ENCODE results near the gene TXNRD2. TPM values are rescaled to one million over a fixed set of nuclear protein-coding genes. Genes with fewer than 3 reads are reported as not detected.

The TXNRD2 gene
- total and polyA plus RNA-seq, 2 experiments from 2014 or later, result 11.2 to 12.4 TPM

GRCh38 chr22:19841641-19842392 lies 99.8 kb downstream of the TXNRD2 start:
- H3K4me3 ChIP-seq, result no peak overlapping the region
- Mint-ChIP-seq H3K4me3 (no peak overlapping the region), H3K27ac (no peak overlapping the region), H3K4me1 (peaks cover 13% of the 10 kb centered on the region; the same call in 2 of the 3 replicates), H3K36me3 (ENCODE audit: low read depth) (no peaks in the 10 kb centered on the region), H3K27me3 (ENCODE audit: insufficient read depth, low read depth, poor library complexity) (peaks cover 14% of the 10 kb centered on the region), H3K9me3 (no peaks in the 10 kb centered on the region)
- no peaks in the 10 kb centered on the region for H3K4me1 ChIP-seq (ENCODE audit: insufficient read depth)
- no peaks in the 10 kb centered on the region for H3K79me2 ChIP-seq (replicated peaks; ENCODE audit: insufficient read depth)
- ATAC-seq (no peak), DNase-seq (ENCODE audit: low spot score) (no peak)
- no peak overlapping the region for H3K27ac ChIP-seq (ENCODE audit: low read depth)
- TF ChIP-seq ZNF462 (CRISPR knock-in tag; IDR thresholded peaks at IDR 0.05) (no peak), REST (IDR thresholded peaks at IDR 0.05; ENCODE audit: unreplicated experiment) (no peak), CREB1 (CRISPR knock-in tag; IDR thresholded peaks at IDR 0.05; ENCODE audit: low read depth) (no peak), ZNF114 (CRISPR knock-in tag; IDR thresholded peaks at IDR 0.05) (no peak), ZNF331 (CRISPR knock-in tag; IDR thresholded peaks at IDR 0.05; ENCODE audit: low read depth) (no peak), EZH2phosphoT487 (IDR thresholded peaks at IDR 0.05; ENCODE audit: unreplicated experiment) (no peak), CTCF (conservative IDR thresholded peaks at IDR 0.05; ENCODE audit: low read depth in 2 of 2) (no peak), NANOG (IDR thresholded peaks at IDR 0.05; ENCODE audit: borderline replicate concordance) (no peak), POLR2AphosphoS5 (IDR thresholded peaks at IDR 0.05; ENCODE audit: low read depth) (no peak), STAT1 (IDR thresholded peaks at IDR 0.05; ENCODE audit: unreplicated experiment) (no peak), EZH2 (IDR thresholded peaks at IDR 0.05; ENCODE audit: low read depth, unreplicated experiment) (no peak), JUNB (IDR thresholded peaks at IDR 0.05; ENCODE audit: unreplicated experiment) (no peak), ETS1 (IDR thresholded peaks at IDR 0.05) (no peak)
- H3K4me2 ChIP-seq, result no peak overlapping the region
- H3K36me3 ChIP-seq (ENCODE audit: insufficient read depth), result no peaks in the 10 kb centered on the region
- no peaks in the 10 kb centered on the region for H3K9me2 ChIP-seq (ENCODE audit: insufficient read depth)
- peaks cover 6% of the 10 kb centered on the region for H4K20me1 ChIP-seq (replicated peaks; ENCODE audit: insufficient read depth)
- H3K27me3 ChIP-seq (ENCODE audit: insufficient read depth), result no peaks in the 10 kb centered on the region
- no peaks in the 10 kb centered on the region for H3F3A ChIP-seq (replicated peaks; ENCODE audit: low read depth)
- H2AFZ ChIP-seq, result no peak overlapping the region
